Measurements from ENCODE around the gene SCT. TPM values are rescaled to one million over a fixed set of nuclear protein-coding genes. Genes with fewer than 3 reads are reported as not detected.

SCT gene
- total RNA-seq, 1 donor from 2014 or later, result not detected

- no peak for ATAC-seq
- Histone ChIP-seq H3K27me3 (ENCODE audit: low read depth) (no peaks in the 10 kb centered on the region), H3K4me3 (no peak overlapping the region), H3K4me1 (peaks cover 3% of the 10 kb centered on the region), H3K27ac (no peak overlapping the region), H3K9me3 (no peaks in the 10 kb centered on the region), H3K36me3 (peaks cover 100% of the 10 kb centered on the region)
- TF ChIP-seq, protein P1, sequence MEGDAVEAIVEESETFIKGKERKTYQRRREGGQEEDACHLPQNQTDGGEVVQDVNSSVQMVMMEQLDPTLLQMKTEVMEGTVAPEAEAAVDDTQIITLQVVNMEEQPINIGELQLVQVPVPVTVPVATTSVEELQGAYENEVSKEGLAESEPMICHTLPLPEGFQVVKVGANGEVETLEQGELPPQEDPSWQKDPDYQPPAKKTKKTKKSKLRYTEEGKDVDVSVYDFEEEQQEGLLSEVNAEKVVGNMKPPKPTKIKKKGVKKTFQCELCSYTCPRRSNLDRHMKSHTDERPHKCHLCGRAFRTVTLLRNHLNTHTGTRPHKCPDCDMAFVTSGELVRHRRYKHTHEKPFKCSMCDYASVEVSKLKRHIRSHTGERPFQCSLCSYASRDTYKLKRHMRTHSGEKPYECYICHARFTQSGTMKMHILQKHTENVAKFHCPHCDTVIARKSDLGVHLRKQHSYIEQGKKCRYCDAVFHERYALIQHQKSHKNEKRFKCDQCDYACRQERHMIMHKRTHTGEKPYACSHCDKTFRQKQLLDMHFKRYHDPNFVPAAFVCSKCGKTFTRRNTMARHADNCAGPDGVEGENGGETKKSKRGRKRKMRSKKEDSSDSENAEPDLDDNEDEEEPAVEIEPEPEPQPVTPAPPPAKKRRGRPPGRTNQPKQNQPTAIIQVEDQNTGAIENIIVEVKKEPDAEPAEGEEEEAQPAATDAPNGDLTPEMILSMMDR (IDR thresholded peaks at IDR 0.05), result no peak
- DNase-seq, result no peak
- intact Hi-C loops (cut with DNase I), result no loop called here
These were observed 18.9 kb downstream of the SCT start for GRCh38 chr11:607971-608659.

DNA sequence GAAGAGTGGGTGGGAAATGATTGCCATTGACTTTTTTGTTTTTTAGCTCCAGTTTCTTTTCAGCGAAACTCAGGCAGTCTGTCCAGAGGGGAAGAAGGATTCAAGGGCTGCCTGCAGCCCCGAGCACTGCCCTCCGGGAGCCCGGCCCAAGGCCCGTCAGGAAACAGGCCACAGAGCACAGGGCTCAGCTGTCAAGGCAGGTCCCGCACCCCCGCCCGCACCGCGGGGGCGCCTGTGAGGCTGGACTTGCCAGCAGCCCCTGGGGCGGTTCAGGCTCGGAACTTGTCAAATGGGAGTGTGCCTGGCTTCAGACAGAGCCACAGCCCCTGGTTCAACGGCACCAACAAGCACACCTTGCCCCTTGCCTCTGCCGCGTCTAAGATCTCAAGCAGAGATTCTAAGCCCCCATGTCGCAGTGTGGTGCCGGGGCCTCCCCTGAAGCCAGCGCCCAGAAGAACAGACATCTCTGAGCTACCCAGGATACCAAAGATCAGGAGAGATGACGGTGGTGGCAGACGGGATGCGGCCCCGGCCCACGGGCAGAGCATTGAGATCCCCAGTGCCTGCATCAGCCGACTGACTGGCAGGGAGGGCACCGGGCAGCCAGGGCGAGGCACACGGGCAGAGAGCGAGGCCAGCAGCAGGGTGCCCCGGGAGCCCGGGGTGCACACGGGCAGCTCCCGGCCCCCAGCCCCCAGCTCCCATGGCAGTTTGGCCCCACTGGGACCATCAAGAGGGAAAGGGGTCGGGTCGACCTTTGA is 19.8 kb downstream of the SCT start:
- Histone ChIP-seq H3K36me3 (peaks cover 100% of the 10 kb centered on the region), H3K9me3 (no peaks in the 10 kb centered on the region), H3K27me3 (ENCODE audit: low read depth) (no peaks in the 10 kb centered on the region), H3K4me1 (no peaks in the 10 kb centered on the region), H3K27ac (no peak overlapping the region), H3K4me3 (no peak overlapping the region)
- intact Hi-C loops (cut with DNase I), result no loop called here
- TF ChIP-seq, protein P1 (IDR thresholded peaks at IDR 0.05), result no peak
- ATAC-seq, result no peak
- no peak for DNase-seq

GRCh38 chr11:606245-606644 is 20.7 kb downstream of the SCT start:
- ATAC-seq, result peak; percentile 82 to 85
- intact Hi-C loops (cut with DNase I), result no loop called here
- peak overlapping the region; percentile 41 for H3K27ac ChIP-seq
- no peaks in the 10 kb centered on the region for H3K9me3 ChIP-seq
- peaks cover 100% of the 10 kb centered on the region for H3K36me3 ChIP-seq
- H3K4me1 ChIP-seq, result no peaks in the 10 kb centered on the region
- no peaks in the 10 kb centered on the region for H3K27me3 ChIP-seq (ENCODE audit: low read depth)
- DNase-seq, result peak; percentile 79
- TF ChIP-seq, protein P1 (IDR thresholded peaks at IDR 0.05), result no peak
- H3K4me3 ChIP-seq, result no peak overlapping the region

- TF ChIP-seq, protein P1 (IDR thresholded peaks at IDR 0.05), result no peak
- intact Hi-C loops (cut with DNase I), result no loop called here
- peaks cover 100% of the 10 kb centered on the region for H3K36me3 ChIP-seq
- no peaks in the 10 kb centered on the region for H3K27me3 ChIP-seq (ENCODE audit: low read depth)
- H3K27ac ChIP-seq, result peak overlapping the region; percentile 41
- no peak overlapping the region for H3K4me3 ChIP-seq
- no peaks in the 10 kb centered on the region for H3K9me3 ChIP-seq
- H3K4me1 ChIP-seq, result no peaks in the 10 kb centered on the region
- DNase-seq (no peak), ATAC-seq (no peak)
These were observed 21.5 kb downstream of the SCT start for GRCh38 chr11:605286-606129.

GRCh38 chr11:603154-603553 is 23.8 kb downstream of the SCT start:
- Histone ChIP-seq H3K4me3 (no peak overlapping the region), H3K36me3 (peaks cover 100% of the 10 kb centered on the region), H3K4me1 (no peaks in the 10 kb centered on the region), H3K27ac (no peak overlapping the region), H3K27me3 (ENCODE audit: low read depth) (no peaks in the 10 kb centered on the region), H3K9me3 (no peaks in the 10 kb centered on the region)
- TF ChIP-seq, protein P1 (IDR thresholded peaks at IDR 0.05), result no peak
- no peak for ATAC-seq
- DNase-seq, result no peak
- intact Hi-C loops (cut with DNase I), result no loop called here

Measured in lower lobe of right lung (tissue), 2 donors.